Erythroblast (primary cell): ENCODE data around the gene RAB8A.
"Not testable (repeated sequence)": the region's sequence is repeated elsewhere in the genome, so short reads cannot be mapped to it uniquely, and the experiment has no call there.

Experiments
- DNase-seq, 2 experiments: peaks; one replicate each; lab custom pipeline; 2025; lab: John Stamatoyannopoulos, UW
- GATA1 ChIP-seq: IDR thresholded peaks from 2 replicates; pipeline ENCODE4 v1.6.1; 2011; ENCODE audit warnings: low read depth, mild to moderate bottlenecking, control low read depth, low read length, moderate library complexity
- POLR2A ChIP-seq: IDR thresholded peaks from 2 replicates; pipeline ENCODE4 v1.6.1; 2011; ENCODE audit warnings: mild to moderate bottlenecking, low read length

The RAB8A gene

GRCh38 chr19:16074488-16075365, 37.0 kb upstream of the RAB8A start:
- DNase-seq: no peak
- TF ChIP-seq POLR2A (no peak), GATA1 (no peak)

GRCh38 chr19:16075430-16076153, 36.1 kb upstream of the RAB8A start:
- no peak for DNase-seq
- TF ChIP-seq GATA1 (no peak), POLR2A (no peak)

DNA sequence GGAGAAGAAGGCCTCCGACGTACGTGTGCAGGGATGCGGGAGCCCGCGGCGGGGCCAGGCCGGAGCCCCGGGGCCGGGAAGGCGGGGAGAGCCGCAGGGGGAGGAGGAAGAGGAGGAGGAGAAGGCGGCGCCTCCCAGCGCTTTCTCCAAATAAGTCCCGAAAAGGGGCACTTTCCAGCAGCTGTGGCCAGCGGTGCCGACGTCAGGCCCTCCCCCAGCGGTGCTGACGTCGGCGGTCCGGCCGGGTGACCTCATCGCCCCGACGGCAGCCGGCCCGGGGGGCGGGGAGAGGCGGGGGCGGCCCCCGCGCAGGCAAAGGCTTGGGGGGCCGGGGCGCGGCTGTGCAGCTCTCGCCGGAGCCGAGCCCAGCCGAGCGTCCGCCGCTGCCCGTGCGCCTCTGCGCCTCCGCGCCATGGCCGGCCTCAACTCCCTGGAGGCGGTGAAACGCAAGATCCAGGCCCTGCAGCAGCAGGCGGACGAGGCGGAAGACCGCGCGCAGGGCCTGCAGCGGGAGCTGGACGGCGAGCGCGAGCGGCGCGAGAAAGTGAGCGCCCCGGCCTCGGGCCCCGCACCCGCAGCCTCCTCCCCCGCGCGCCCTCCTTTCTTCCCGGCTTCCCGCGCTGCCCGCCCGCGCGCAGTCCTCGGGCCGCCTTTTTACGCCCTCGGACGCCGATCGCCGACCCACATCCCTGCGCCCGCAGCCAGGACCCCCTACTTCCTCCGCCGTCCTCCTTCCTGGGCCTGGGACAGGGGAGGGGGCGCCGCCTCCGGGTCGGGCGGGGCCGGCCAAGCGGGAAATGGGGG, 35.3 kb upstream of the RAB8A start, which contains the start of gene TPM4:
TPM4 (plus strand) TSS at position 342 of the 804 bp plus-strand sequence; CDS start at position 413, 71 bp downstream.
- DNase-seq: peak; percentile 68 to 77
- TF ChIP-seq GATA1 (no peak), POLR2A (no peak)

- TF ChIP-seq POLR2A (no peak), GATA1 (no peak)
- DNase-seq: no peak
These were observed 34.6 kb upstream of the RAB8A start for GRCh38 chr19:16076958-16077611.

- DNase-seq: no peak
- TF ChIP-seq GATA1 (no peak), POLR2A (no peak)
These were observed 33.5 kb upstream of the RAB8A start for GRCh38 chr19:16077984-16078758.

GRCh38 chr19:16078759-16079707, 32.7 kb upstream of the RAB8A start:
- DNase-seq: peak; percentile 92 to 94
- no peak for TF ChIP-seq GATA1
- TF ChIP-seq POLR2A: peak; percentile 55

DNA sequence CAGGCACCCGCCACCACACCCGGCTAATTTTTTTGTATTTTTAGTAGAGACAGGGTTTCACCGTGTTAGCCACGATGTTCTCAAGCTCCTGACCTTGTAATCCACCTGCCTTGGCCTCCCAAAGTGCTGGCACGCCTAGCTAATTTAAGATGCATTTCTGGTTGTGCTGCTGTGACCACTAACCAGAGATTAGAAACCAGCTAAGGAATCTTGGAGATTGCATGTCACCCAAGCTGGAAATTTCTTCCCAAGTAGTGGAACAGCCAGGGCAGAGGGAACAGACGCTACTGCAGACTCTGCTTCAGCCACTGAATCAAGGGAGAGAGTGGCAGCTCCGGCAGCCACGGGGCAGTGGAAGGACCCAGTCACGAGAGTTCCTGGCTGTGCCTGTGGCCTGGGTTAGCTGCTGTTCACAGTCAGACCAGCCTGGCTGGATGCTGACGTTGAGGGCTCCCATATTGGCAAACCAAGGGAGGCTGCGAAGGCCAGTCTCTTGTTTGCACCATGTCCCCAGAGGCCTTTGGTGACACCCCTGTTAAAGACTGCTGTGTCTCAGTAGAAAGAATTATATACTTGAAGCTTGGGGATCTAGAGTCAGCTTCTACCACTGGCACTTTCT, 27.5 kb upstream of the RAB8A start:
- DNase-seq: no peak

DNA sequence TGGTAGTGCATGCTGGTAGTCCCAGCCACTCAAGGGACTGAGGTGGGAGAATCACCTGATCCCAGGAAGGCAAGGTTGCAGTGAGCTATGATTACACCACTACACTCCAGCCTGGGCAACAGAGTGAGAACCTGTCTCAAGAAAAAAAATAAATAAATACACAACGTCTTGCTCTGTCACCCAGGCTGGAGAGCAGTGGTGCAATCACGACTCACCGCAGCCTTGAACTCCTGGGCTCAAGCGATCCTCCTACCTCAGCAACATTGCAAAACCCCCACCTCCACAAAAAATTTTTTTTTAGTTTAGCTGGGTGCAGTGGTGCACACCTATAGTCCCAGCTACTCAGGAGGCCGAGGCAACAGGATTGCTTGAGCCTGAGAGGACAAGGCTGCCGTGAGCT, 26.6 kb upstream of the RAB8A start:
- no peak for TF ChIP-seq POLR2A
- no peak for TF ChIP-seq GATA1
- DNase-seq: peak in 1 of 2 experiments; percentile 21

More for the DNA sequence above, 27.5 kb upstream of the RAB8A start:
- no peak for TF ChIP-seq POLR2A
- TF ChIP-seq GATA1: no peak

DNA sequence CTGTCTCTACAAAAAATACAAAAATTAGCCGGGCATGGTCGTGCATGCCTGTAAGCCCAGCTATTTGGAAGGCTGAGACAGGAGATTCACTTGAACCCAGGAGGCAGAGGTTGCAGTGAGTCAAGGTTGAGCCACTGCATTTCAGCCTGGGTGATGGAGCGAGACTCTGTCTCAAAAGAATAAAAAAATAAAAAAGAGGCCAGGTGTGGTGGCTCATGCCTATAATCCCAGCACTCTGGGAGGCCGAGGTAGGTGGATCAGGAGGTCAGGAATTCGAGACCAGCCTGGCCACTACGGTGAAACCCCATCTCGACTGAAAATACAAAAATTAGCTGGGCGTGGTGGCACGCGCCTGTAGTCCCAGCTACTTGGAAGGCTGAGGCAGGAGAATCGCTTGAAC, 24.3 kb upstream of the RAB8A start:
- DNase-seq: not testable (repeated sequence)

DNA sequence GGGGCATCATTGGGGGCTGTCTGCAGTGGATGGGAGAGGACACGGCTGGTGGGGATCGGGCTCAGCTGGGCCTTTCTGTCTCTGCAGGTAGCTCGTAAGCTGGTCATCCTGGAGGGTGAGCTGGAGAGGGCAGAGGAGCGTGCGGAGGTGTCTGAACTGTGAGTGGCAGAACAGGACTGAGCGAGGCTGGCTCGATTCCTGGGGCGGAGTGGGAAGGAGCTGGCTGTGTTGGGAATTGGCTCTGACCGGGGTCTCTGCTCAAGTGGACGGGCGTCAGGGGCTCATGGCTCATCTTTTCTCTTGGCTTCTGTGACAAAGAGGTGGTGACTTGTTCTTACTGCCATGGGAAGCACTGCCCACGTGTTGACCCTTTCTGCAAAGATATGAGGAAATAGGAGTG, 23.7 kb upstream of the RAB8A start:
- DNase-seq: no peak
- TF ChIP-seq POLR2A: no peak
- no peak for TF ChIP-seq GATA1
